ENCODE data around the gene HIPK2.

GRCh38 chr7:139618482-139619366, 159.1 kb downstream of the HIPK2 start:
- TF ChIP-seq, protein P1, sequence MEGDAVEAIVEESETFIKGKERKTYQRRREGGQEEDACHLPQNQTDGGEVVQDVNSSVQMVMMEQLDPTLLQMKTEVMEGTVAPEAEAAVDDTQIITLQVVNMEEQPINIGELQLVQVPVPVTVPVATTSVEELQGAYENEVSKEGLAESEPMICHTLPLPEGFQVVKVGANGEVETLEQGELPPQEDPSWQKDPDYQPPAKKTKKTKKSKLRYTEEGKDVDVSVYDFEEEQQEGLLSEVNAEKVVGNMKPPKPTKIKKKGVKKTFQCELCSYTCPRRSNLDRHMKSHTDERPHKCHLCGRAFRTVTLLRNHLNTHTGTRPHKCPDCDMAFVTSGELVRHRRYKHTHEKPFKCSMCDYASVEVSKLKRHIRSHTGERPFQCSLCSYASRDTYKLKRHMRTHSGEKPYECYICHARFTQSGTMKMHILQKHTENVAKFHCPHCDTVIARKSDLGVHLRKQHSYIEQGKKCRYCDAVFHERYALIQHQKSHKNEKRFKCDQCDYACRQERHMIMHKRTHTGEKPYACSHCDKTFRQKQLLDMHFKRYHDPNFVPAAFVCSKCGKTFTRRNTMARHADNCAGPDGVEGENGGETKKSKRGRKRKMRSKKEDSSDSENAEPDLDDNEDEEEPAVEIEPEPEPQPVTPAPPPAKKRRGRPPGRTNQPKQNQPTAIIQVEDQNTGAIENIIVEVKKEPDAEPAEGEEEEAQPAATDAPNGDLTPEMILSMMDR (IDR thresholded peaks at IDR 0.05), result peak; percentile 32 to 57 (median 46)
- TF ChIP-seq POLR2A (IDR thresholded peaks at IDR 0.05), result no peak
